Activated CD8-positive, alpha-beta memory T cell treated with anti-CD3 and anti-CD28 coated beads, Interleukin-2, amount 50 U/mL, for 24 hours (primary cell): ENCODE results near the gene MLN.

ENCODE experiments used
- DNase-seq: peaks from one replicate; pipeline ENCODE4 v3.0.0-alpha.2; 2020; ENCODE audit errors: extremely low read depth

MLN gene, protein sequence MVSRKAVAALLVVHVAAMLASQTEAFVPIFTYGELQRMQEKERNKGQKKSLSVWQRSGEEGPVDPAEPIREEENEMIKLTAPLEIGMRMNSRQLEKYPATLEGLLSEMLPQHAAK

DNA sequence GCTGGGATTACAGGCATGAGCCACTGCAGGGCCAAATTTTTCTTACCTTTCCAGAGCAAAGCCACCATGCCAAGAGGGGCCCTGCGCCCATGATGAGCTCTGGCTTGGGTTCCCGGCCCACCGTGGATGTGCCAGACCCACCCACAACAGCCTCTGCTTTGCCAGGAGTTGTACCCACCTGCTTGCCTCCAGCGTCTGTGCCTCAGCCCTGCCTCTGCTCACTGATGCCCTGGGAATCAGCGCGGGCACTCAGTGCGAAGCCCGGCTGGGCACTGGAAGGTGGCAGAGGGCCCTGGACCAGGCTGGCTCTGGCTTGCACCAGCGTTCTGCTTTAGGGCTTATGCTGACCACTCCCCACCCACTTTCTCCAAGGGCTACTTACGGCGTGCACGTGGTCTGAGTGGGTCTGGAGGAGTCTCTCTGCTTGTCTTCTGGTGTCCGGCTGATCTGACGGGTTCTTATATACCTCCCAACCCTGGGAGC, at the start of gene MLN:
MLN (minus strand) TSS at position 433 of the 483 bp plus-strand sequence. CDS start 2,840 bp downstream, outside the sequence.
- no peak for DNase-seq

DNA sequence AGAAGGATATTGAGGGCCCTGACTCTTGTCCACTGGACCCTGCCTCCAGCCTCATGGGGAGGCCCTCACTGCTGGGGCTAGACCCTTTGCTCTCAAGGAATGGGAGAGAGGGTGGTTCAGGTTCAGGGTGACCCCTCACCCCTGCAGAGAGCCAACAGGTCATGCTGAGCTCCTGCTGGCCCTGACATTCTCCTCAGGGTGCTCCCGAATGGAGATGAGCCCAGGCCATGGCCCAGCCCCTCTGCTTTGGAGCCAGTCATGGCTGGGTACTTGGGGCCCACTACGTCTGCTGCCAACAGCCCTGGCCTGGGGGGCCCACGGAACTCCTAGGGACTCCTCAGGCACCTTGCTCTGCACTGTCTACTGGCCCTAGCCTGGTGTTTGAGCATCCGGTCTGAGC, 49.2 kb upstream of the MLN start:
- DNase-seq: no peak

DNA sequence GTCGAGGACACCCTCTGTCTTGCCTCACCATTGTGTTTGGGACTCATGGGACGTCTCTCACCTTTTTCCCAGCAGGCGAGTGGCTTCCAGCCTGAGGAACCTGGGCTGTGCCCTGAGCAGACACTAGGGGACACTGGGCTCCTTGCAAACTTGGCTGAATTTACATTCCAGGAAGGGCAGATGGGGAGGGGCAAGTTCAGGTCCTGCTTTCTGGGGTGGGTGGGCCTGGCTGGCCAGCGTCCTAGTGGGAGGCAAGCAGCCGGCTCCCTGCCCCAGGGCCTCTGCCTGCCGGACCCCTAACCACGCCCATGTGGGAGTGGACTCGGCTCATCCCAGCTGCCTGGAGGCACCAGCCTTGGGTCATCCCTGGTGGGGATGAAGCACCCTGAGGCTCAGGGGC, 48.2 kb upstream of the MLN start:
- DNase-seq: no peak

DNA sequence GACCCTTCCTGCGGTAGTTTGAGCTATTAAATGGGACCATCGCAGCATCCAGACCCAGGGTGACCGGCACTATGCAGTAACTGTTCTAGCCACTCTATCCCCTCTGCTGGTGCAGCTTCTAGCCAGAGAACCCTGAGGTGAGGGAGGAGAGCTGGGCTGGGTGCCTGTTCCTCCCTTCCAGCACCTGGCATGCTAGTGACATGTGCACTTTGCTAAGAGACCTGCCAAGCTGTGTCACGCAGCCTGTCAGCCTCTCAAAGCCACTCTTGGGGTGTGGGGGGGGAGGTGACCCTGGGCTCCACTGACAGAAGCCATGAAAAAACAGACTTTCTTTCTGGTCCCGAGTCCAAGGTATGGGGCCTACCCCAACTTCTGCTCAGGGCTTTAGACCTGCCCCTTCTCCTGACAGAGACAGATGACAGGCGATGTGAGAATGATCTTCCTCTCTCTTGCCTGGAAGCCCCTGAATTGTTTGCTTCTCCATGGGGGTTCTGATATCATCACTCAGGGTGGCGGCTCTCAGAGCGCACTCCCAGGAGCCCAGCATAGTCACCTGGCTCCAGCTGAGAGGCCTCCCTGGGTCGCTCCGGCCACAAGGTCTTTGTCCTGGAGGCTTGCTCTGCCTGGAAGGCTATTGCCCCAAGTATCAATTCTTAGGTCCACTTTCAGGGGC, 47.2 kb upstream of the MLN start:
- no peak for DNase-seq

DNA sequence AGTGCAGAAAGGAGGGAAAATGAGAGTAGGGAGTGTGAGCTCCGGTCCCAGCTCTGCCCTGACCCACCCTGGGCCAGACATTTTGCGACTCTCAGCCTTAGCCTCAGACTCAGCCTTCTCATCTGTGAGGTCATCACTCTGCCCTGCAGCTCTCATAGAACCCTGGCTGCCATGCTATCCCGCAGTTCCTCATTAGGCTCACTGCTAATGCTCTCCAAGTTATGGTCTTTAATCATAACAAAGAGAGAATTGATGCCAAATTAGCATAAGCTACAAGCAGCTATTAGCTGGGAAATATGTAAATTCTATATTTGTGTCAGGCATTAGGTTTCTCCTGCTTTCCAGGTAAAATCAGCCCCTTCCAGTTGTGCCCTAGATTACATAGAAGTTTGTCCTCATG, 46.5 kb upstream of the MLN start:
- DNase-seq: no peak

DNA sequence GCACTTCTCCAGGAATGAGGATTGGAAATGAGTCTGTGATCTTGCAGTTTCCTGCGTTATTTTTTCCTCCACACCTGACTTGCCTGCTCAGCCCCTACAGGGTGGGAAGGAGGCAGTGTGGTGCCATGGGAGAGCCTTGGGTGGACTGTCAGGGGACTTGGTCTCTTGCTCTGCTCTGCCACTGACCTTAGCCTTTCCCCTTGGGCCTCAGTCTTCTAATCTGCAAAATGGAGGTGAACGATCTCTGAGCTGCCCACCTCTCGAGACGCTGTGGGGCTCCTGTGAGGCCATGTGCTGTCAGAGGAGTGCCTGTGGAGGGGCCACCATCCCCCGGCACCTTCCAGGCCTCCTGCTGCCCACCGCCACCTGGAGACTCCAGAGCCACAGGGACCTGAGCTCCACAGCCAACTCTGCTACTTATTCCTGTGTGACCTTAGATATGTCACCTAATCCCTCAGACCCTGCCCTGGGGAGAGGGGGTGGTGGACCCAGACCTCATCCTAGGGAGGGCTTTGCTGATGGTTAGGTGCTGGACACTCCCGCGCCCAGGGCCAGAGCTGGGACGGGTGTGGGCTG, 45.8 kb upstream of the MLN start:
- DNase-seq: no peak

DNA sequence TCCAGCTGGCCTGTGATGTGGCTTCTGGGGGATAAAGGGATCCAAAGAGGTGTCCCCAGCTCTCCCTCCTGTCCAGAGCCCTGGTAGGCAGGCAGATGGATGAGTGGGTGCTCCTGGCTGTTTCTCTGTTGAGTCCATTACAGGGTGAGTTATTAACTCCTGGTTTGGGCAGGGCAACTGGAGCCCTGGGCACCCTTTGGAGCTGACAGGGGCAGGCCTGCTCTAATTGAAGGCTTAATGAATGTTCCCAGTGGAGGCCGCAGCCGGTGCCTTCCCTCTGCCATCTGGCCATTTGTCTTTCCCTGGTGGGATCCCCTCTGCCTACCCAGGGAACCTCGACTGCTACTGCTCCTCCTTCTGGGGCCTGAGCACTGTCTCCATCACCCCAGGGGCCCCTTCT, 44.7 kb upstream of the MLN start:
- no peak for DNase-seq

DNA sequence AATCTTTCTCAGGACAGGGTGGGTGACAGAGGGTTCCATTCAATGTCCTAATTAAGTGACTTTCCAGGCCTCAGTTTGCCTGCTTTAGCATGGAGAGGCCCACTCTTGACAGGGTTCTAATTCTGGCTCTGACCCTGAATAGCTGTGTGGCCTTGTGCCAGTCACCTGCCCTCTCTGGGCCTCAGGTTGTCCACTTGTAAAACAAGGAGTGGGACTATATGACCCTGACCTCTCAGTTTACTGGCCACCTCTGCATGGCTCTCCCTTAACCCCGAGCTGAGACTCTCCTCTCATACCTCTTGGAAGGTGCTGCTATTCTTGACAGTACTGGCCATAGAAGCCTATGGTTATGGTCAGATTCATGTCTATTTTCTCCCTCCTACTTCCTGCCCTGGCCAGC, 44.1 kb upstream of the MLN start:
- no peak for DNase-seq

DNA sequence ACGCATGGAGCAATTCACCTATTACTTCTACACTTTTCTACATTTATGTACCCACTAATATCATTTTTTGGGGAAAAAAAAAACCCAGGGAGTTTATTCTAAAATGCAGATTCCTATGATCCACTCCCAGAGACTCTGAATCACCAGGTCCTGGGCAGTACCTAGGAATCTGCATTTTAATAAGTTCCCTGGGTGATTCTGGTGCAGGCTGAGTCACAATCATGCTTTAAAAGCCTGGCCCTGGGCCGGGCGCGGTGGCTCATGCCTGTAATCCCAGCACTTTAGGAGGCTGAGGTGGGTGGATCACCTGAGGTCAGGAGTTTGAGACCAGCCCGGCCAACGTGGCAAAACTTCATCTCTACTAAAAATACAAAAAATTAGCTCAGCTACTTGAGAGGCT, 43.3 kb upstream of the MLN start:
- DNase-seq: no peak

DNA sequence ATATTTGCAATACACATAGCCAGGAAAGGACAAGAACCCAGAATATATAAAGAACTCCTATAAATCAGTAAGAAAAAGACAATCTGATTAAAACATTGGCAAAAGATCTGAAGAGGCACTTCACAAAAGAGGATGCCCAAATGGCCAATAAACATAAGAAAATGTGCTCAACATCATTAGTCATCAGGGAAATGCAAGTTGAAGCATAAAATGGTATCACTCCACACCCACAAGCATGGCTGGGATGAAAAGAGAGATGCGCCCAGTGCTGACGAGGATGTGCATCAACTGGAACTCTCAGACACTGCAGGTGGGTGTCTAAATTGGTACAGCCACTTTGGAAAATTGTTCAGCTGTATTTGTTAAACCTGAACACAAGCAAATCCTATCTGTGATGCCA, 42.4 kb upstream of the MLN start:
- DNase-seq: no peak

DNA sequence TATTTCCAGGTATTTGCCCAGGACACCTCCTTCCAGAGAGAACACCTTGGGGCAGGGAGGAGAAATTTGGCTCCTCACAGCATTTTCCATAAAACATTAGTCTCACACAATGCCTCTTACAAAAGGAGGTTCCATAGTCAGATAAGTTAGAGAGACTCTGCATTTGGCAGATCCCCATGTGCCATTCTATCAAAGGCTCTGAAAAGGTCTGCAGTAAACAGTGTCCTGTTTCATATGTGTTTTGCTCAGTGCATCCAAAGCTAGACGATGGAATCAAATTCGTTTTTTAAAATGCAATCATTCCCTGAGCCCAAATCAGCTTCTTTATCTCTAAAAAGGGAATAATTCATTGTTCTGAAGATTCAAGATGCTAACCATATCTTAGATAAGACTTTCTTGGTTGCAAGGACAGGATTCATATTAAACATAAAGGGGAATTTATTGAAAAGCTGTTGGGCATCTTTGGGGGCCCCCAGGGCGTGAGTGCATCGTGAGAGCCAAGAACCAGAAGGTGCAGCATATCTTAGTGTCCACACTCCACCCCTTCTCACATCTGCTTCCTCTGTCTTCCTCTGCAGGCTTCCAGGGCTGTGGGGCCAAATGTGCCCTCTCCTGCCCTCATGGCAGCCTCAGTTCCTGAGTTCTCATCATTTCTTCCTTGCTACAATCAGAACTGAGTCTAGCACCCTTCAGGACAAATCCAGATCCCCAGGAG, 41.4 kb upstream of the MLN start:
- DNase-seq: no peak

DNA sequence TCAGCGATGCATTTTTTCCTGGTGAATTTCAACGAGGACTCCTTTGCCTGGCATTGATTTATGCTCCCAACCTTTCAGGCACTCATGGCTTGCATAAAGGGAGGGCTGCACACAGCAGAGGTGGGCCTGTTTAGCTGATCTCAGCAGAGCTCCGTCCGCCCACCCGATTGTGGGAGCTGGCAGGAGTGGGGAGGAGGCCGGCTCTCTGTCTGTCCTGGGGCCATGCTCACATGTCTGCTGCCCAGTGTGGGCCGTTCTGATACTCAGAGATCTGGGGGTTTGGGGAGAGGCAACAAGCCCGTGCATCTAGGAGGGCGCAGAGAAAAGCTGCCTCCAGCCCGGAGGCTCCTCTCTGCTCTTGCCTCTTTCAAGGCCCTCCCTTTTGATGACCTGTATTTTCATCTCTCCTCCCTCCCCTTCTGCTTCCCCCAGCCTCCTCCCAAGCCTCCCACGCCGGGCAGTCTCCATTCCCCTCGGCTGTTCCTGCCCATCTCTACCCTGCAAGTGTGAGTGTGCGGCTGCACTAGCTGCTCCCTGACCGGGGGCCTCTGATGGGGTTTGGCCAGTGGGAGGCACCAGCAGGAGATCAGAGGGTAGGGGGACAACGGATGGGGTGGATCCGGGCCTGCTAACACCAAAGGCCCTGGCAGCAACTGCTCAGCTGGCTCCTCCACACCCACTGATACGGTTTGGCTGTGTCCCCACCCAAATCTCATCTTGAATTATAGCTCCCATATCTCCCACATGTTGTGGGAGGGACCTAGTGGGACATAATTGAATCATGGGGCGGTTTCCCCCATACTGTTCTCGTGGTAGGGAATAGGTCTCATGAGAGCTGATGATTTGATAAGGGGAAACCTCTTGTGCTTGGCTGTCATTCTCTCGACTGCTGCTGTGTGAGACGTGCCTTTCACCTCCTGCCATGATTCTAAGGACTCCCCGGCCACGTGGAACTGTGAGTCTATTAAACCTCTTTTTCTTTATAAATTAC, 39.6 kb upstream of the MLN start:
- no peak for DNase-seq

DNA sequence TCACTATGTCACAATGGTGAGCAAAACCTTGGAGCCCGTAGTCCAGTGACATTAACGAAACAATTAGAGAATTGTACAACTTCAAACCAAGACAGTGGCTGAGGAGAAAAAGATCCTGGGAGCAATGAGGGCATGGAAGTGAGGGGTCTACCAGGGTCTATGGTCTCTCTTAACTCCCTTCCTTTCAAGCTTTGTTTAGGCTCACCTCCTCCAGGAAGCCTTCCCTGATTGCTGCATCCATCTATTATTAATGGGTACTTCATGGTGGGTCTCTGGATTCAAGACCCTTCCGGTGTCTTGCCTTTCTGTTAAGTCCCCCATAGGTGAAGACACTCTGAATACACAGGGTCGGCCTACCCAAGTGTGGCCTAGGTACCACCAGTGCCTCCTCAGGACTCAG, 38.1 kb upstream of the MLN start:
- DNase-seq: no peak

DNA sequence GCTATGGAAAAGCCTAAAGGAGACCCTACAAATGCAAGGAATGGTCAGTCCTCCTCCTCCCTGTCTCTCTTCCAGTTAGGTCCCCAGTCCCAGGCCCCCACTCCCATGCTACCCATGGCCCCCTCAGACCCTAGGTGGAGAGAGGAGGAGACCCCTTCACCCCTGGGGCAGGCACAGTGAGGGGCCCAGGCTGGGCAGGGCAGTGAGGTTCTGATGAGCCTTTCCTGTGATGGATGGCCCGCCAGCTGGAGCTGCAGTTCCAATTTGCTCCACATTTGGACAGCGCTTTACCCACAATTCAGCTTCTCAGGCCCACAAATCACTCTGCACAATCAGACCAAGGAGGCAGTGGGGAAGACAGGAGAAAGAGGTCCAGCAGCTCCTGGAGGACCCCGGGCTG, 37.3 kb upstream of the MLN start:
- no peak for DNase-seq

DNA sequence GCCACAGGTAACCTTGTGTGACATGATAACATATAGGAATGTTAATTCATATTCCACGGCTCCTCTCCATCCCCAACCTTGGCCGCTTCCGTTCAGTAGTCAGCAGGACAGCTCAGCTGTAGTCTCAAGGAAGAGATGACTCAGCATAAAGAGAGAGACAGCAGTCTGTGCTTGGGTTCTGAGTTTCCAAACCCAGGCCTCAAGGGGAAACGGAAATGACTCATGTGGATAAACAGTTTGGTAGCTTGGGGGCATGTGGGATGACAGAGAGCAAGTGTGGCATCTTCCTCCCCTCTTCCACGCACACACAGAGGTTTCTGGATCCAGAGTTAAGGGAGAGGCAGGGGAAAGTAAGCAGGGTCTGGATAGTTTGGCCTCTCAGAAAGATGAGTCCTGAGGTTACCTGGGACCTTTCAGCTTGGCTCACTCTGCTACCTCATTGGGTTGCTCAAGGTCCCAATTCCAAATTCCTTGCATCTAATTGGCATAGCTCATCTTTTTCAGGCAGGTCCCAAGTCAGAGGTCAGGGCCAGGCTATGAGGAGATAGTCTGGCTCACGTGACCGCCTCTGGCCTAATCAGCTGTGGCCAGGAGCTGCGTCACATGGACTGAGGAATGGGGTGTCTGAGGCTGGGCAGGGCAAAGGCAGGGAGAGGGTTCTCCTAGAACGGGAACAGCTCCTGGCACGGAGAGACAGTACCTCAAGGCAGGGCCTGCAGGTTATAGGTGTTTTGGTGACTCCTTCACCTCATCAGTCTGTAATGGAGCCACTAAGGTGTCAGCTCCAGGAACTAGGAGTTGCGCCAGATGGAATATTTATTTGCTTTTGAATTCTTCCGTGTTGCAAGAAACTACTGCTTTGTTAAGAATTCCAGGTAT, 36.5 kb upstream of the MLN start:
- DNase-seq: peak; percentile 12

DNA sequence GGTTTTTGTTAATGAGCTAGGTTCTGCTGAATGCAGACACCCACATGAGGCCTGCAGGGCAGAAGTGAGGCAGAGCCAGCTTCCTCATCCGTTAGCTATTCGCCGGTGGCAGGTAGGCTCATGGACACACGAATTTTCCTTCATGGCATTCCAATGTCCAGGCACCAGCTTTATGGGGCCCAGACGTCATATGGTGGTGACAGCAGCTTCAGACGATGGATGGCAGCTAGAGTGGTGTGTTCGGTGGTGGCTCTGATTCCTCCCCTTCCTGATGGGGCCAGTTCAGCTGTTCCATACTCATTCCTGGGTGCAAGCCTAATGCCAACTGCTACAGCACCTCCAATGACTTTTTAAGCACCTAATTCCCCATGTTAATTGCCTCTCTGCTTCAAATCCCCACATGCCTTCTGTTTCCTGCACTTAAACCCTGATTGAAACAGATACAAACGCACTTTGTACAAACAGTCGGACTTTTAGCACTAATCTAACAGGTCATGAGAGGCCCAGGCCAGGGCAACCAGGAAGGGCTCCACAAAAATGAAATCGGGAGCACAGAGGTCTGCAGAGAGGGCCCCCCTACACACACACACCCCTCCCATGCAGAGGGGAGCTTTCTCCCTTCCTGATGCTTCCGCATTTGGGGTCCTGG, 35.7 kb upstream of the MLN start:
- no peak for DNase-seq

DNA sequence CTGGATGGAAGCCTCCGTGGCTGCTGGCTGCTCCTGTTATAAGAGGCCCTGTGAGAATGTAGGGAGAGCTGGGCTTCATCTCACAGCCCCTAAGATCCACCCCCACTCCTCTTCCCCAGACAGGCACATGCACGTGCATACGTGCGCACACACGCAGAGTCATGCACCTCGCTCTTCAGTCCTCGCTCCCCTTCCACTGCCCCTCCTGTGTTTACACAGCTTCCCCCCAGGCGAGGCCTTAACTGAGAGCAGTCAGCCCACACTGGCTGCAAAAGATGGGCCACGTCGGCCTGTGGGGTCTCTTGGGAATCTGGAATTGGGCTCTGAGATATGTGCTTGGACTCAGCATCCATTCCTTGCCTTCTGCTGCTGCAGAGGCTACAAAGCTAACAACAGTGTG, 35.2 kb upstream of the MLN start:
- DNase-seq: no peak

DNA sequence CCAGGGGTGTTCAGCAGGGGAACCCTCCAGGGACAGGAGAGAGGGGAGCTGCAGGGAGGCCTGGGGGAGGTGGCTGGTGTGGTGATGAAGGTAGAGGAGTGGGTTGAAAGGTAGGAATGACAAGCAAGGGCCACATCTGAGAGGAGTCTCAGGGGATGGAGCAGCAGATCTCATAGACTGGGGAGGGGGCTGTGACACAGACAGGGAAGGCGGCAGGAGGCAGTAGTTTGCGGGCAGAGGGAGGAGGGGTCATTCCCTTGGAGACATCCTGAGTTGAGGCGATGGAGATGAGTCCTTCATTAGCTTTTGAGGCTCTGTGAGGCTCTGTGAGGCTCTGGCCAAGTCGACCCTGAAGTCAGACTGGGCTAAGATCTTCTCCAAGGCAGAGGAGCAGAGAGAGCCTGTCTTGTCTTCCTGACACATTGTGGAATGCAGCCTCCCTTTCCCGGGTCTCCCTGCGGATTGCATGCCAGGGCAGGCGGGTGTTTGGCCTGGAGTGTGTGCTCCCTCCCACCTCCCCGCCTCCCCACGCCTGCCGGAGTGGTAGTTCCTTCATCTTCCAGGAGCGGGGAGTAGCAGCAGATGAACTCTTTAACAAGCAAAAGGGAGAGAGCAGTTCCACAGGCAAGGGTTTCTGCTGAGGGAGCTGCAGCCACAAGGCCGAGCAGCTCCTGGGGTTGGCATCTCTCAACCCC, 34.3 kb upstream of the MLN start:
- no peak for DNase-seq

DNA sequence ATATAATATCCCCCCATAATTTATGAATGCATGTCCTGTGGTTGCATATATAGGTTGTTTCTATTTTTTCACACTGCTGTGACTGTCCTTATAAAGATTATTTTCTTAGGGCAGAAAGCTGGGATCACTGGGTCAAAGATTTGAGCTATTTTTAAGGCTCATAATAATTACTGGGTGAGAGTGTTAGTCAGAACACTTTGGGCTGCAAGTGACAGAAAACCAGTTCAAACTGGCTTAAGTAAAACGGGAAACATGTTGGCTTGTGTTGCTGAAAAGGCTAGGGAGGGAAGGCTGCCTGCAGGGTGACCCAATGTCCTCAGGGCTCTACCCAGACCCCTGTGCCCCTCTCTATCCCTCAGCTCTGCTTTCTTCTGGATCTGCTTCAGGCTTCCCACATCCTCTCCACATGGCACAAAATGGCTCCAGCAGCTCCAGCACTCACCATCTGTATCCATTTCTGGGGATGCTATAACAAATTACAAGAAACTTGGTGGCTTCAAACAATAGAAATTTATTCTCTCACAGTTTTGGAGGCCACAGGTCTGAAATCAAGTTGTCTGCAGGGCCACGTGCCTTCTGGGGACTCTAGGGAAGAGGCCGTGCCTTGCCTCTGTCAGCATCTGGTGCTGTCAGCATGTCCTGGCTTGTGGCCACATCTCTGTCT, 33.1 kb upstream of the MLN start:
- DNase-seq: no peak
